ENCODE results near the gene SUMO4. TPM values are rescaled to one million over a fixed set of nuclear protein-coding genes. Genes with fewer than 3 reads are reported as not detected.
A peak's percentile ranks its signal among the peaks of the same experiment; 100 is the strongest.
"Not testable (repeated sequence)": the region's sequence is repeated elsewhere in the genome, so short reads cannot be mapped to it uniquely, and the experiment has no call there.

Gene SUMO4
- total RNA-seq, 1 donor from 2014 or later = 2.4 TPM

DNA sequence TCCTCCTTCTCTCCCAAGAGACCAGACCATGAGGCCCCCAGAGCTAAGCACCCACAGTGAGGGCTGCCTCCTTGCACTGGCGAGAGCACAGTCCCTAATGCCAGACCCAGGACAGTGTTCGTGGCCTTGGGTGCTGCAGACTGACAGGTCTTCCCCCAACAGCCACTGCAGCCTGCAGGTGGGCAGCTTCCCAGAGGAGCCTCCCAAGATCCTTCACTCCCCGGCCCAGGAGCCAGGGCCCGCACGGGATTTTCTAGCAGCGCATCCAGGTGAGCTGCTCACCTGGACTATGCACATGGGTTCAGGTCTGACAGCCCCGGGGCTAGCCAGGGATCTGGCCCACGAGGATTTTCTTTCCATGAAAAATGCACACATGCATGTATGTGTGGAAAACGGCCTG, 41.7 kb downstream of the SUMO4 start:
- H3K27ac Mint-ChIP-seq (ENCODE audit: unreplicated experiment) = no peak overlapping the region
- H3K9me3 Mint-ChIP-seq = no peaks in the 10 kb centered on the region
- H3K4me3 Mint-ChIP-seq = no peak overlapping the region
- no peaks in the 10 kb centered on the region for H3K36me3 Mint-ChIP-seq (ENCODE audit: low read depth)
- DNase-seq (ENCODE audit: low read depth, low spot score) = no peak
- TF ChIP-seq CTCF (conservative IDR thresholded peaks at IDR 0.05) = no peak
- peaks cover 6% of the 10 kb centered on the region for H3K4me1 Mint-ChIP-seq
- no peaks in the 10 kb centered on the region for H3K27me3 Mint-ChIP-seq (ENCODE audit: low read depth)

DNA sequence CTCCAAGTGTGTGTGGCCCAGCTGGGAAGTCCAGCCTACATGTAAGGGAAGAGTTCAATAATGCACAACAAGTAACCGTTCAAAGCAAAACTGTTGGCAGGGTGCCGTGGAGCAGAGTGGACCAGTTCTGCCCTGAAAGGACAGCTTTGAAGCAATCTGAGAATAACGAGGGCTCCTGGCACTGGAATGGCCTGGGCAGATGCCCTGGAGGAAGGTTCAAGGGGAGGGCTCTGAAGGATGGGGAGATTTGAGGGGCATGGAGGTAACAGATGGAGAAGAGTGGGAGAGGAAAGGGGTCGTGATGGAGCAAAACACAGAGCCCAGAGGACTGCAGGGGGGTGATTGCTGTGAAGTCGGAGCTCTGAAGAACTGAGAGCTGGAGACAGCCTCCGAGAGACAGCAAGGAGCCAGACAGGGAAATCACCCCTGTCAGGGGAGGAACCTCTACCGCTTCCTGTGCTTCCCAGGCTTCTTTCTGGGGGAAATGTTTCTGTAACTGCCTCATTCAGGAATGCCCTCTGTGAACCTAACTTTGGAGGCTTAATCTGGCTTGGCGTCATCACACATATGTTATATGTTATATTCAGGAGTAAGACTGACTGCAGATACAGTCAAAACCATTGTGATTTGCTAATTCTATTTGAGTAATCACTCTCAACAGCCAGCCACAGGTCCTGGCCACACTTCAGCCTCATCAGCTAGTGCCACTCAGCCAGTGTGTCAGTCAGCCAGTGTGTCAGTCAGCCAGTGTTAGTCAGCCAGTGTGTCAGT, 43.5 kb downstream of the SUMO4 start:
- Mint-ChIP-seq H3K4me1 (peaks cover 6% of the 10 kb centered on the region), H3K27ac (ENCODE audit: unreplicated experiment) (no peak overlapping the region), H3K4me3 (no peak overlapping the region), H3K27me3 (ENCODE audit: low read depth) (peaks cover 3% of the 10 kb centered on the region), H3K9me3 (no peaks in the 10 kb centered on the region), H3K36me3 (ENCODE audit: low read depth) (no peaks in the 10 kb centered on the region)
- no peak for TF ChIP-seq CTCF (conservative IDR thresholded peaks at IDR 0.05)
- DNase-seq (ENCODE audit: low read depth, low spot score) = no peak

- H3K4me1 Mint-ChIP-seq; DNase-seq (ENCODE audit: low read depth, low spot score); H3K4me3 Mint-ChIP-seq; H3K27ac Mint-ChIP-seq (ENCODE audit: unreplicated experiment); H3K36me3 Mint-ChIP-seq (ENCODE audit: low read depth); H3K27me3 Mint-ChIP-seq (ENCODE audit: low read depth); H3K9me3 Mint-ChIP-seq: not testable (repeated sequence)
Measured at GRCh38 chr6:149444360-149445094, 44.5 kb downstream of the SUMO4 start.

DNA sequence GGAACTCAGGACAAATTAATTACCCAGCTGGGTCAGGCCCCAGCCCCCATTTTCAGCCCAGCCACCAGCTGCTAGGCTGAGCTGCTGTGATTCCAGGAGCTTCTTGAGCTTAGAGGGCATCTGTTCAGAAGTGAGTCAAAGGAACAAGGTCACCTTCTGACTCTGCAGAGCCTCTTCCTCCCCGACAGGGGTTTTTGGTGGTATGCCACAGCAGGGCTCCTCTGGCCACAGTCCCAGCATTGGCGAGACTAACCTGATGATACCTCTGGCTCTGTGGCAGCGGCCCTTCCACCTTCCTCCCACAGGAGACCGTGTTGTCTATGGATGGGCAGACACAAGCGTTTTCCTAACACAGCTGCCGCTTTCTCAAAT, 45.0 kb downstream of the SUMO4 start:
- Mint-ChIP-seq H3K9me3 (no peaks in the 10 kb centered on the region), H3K36me3 (ENCODE audit: low read depth) (no peaks in the 10 kb centered on the region)

GRCh38 chr6:149445573-149445972, 45.5 kb downstream of the SUMO4 start:
- no peak for TF ChIP-seq CTCF (conservative IDR thresholded peaks at IDR 0.05)
- peaks cover 18% of the 10 kb centered on the region for H3K27me3 Mint-ChIP-seq (ENCODE audit: low read depth)
- H3K36me3 Mint-ChIP-seq (ENCODE audit: low read depth) = no peaks in the 10 kb centered on the region
- peaks cover 6% of the 10 kb centered on the region for H3K4me1 Mint-ChIP-seq
- no peak for DNase-seq (ENCODE audit: low read depth, low spot score)
- H3K4me3 Mint-ChIP-seq = no peak overlapping the region
- H3K27ac Mint-ChIP-seq (ENCODE audit: unreplicated experiment) = peak overlapping the region; percentile 12
- no peaks in the 10 kb centered on the region for H3K9me3 Mint-ChIP-seq

More for the DNA sequence above, 45.0 kb downstream of the SUMO4 start:
- no peak for TF ChIP-seq CTCF (conservative IDR thresholded peaks at IDR 0.05)
- no peak for DNase-seq (ENCODE audit: low read depth, low spot score)
- Mint-ChIP-seq H3K27me3 (ENCODE audit: low read depth) (peaks cover 14% of the 10 kb centered on the region), H3K4me1 (peaks cover 6% of the 10 kb centered on the region), H3K27ac (ENCODE audit: unreplicated experiment) (no peak overlapping the region), H3K4me3 (no peak overlapping the region)

DNA sequence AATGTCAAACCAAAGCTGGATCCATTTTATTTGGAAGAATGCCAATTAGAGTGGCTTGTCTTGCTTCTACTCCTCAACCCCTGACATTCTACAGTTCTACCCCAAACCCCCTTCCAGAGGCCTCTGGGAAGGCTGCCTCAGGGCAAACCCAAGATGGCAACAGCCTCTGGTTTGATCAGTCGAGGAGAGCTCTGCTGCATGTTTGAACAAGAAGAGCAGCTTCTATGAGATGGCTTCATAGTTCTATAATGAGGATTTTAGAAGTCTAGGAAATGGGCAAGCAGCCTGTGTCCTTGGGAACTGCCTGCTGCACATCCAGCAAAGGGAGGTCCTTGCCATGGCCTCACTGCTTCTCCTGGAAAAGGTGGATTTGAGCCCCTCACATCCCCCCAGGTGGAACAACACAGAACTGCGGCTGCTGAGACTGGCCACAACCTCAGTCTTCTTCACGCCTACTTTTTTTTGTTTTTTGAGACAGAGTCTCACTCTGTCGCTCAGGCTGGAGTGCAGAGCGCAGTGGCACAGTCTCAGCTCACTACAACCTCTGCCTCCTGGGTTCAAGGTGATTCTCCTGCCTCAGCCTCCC, 46.8 kb downstream of the SUMO4 start:
- peak; percentile 15 for TF ChIP-seq CTCF (conservative IDR thresholded peaks at IDR 0.05)
- H3K27ac Mint-ChIP-seq (ENCODE audit: unreplicated experiment) = no peak overlapping the region
- H3K36me3 Mint-ChIP-seq (ENCODE audit: low read depth) = no peaks in the 10 kb centered on the region
- H3K4me1 Mint-ChIP-seq = no peaks in the 10 kb centered on the region
- H3K4me3 Mint-ChIP-seq = no peak overlapping the region
- peaks cover 25% of the 10 kb centered on the region for H3K27me3 Mint-ChIP-seq (ENCODE audit: low read depth)
- no peaks in the 10 kb centered on the region for H3K9me3 Mint-ChIP-seq
- DNase-seq (ENCODE audit: low read depth, low spot score) = no peak
